Loucy (cell line): ENCODE results near the gene TIA1.
"Not testable (repeated sequence)": the region's sequence is repeated elsewhere in the genome, so short reads cannot be mapped to it uniquely, and the experiment has no call there.

Experiments used
- H2AFZ ChIP-seq: fragments of 200-600 bp; sonication (generic); 2 replicates; pipeline ENCODE4 v1.6.0; 2016; ENCODE audit warnings: antibody characterized with exemption, mild to moderate bottlenecking, low read length, moderate library complexity
- H3F3A ChIP-seq: fragments of 200-600 bp; 2 replicates; pipeline ENCODE4 v1.6.0; 2016; ENCODE audit warnings: antibody characterized with exemption, low read depth, mild to moderate bottlenecking
- H3K27me3 ChIP-seq: fragments of 200-600 bp; sonication (generic); 2 replicates; pipeline ENCODE4 v1.6.1; 2014; ENCODE audit warnings: low read length, mild to moderate bottlenecking; ENCODE audit not compliant: insufficient read depth, poor library complexity, severe bottlenecking
- H3K36me3 ChIP-seq: fragments of 200-600 bp; sonication (generic); 2 replicates; pipeline ENCODE4 v1.6.1; 2016; ENCODE audit warnings: low read length; ENCODE audit not compliant: insufficient read depth
- H3K4me1 ChIP-seq: fragments of 200-600 bp; sonication (generic); 2 replicates; pipeline ENCODE4 v1.5.1; 2014; ENCODE audit warnings: low read length, mild to moderate bottlenecking; ENCODE audit not compliant: insufficient read depth, poor library complexity, severe bottlenecking
- H3K4me2 ChIP-seq: fragments of 200-600 bp; sonication (generic); 2 replicates; pipeline ENCODE4 v1.6.0; 2014; ENCODE audit warnings: antibody characterized with exemption, low read length, low read depth, mild to moderate bottlenecking; ENCODE audit not compliant: poor library complexity, severe bottlenecking
- H3K4me3 ChIP-seq: fragments of 200-600 bp; sonication (generic); 2 replicates; pipeline ENCODE4 v1.5.1; 2014; ENCODE audit warnings: low read length, mild to moderate bottlenecking, mixed read lengths; ENCODE audit not compliant: poor library complexity, severe bottlenecking
- H3K79me2 ChIP-seq: fragments of 200-600 bp; sonication (generic); 2 replicates; pipeline ENCODE4 v1.6.1; 2014; ENCODE audit warnings: low read length; ENCODE audit not compliant: insufficient read depth
- H3K9ac ChIP-seq: fragments of 200-600 bp; sonication (generic); 2 replicates; pipeline ENCODE4 v1.6.0; 2014; ENCODE audit warnings: mild to moderate bottlenecking, low read depth, low read length, moderate library complexity; ENCODE audit not compliant: poor library complexity, severe bottlenecking
- H3K9me2 ChIP-seq: fragments of 200-600 bp; sonication (generic); replicated peaks from 2 replicates; pipeline ENCODE4 v1.6.1; 2016; ENCODE audit warnings: low read depth, low read length, mixed read lengths
- H3K9me3 ChIP-seq: fragments of 200-600 bp; sonication (generic); 2 replicates; pipeline ENCODE4 v1.6.1; 2014; ENCODE audit warnings: mild to moderate bottlenecking, antibody characterized with exemption, low read length, low read depth; ENCODE audit not compliant: insufficient read depth
- H4K20me1 ChIP-seq: fragments of 200-600 bp; sonication (generic); 2 replicates; pipeline ENCODE4 v1.6.0; 2014; ENCODE audit warnings: antibody characterized with exemption, low read length, mild to moderate bottlenecking; ENCODE audit not compliant: insufficient read depth, poor library complexity, severe bottlenecking
- CTCF ChIP-seq: fragments of 200-600 bp; sonication (generic); conservative IDR thresholded peaks from 2 replicates; pipeline ENCODE4 v1.5.1; 2014; ENCODE audit warnings: mild to moderate bottlenecking, antibody characterized with exemption, low read length
- EZH2phosphoT487 ChIP-seq: fragments of 200-600 bp; IDR thresholded peaks from 2 replicates; pipeline ENCODE4 v1.6.1; 2018; ENCODE audit warnings: antibody characterized with exemption, mild to moderate bottlenecking, moderate library complexity, borderline replicate concordance

The TIA1 gene

GRCh38 chr2:70233926-70234325 is 14.5 kb downstream of the TIA1 start:
- peaks cover 55% of the 10 kb centered on the region for H3K79me2 ChIP-seq
- H3K36me3 ChIP-seq: peaks cover 75% of the 10 kb centered on the region
- no peak overlapping the region for H3K9ac ChIP-seq
- H4K20me1 ChIP-seq: peaks cover 61% of the 10 kb centered on the region
- no peak for TF ChIP-seq EZH2phosphoT487
- TF ChIP-seq CTCF: no peak
- H2AFZ ChIP-seq: no peak overlapping the region
- no peak overlapping the region for H3K4me2 ChIP-seq
- no peaks in the 10 kb centered on the region for H3F3A ChIP-seq
- no peaks in the 10 kb centered on the region for H3K9me3 ChIP-seq
- no peak overlapping the region for H3K4me3 ChIP-seq
- H3K9me2 ChIP-seq: no peaks in the 10 kb centered on the region
- no peaks in the 10 kb centered on the region for H3K27me3 ChIP-seq
- no peaks in the 10 kb centered on the region for H3K4me1 ChIP-seq

GRCh38 chr2:70226781-70227180 is 21.6 kb downstream of the TIA1 start:
- H4K20me1 ChIP-seq: peaks cover 39% of the 10 kb centered on the region
- H3K9me2 ChIP-seq: no peaks in the 10 kb centered on the region
- H3K27me3 ChIP-seq: no peaks in the 10 kb centered on the region
- H3K79me2 ChIP-seq: peaks cover 28% of the 10 kb centered on the region
- no peak overlapping the region for H3K4me2 ChIP-seq
- H3K9ac ChIP-seq: no peak overlapping the region
- TF ChIP-seq EZH2phosphoT487 (no peak), CTCF (no peak)
- no peaks in the 10 kb centered on the region for H3K9me3 ChIP-seq
- no peak overlapping the region for H3K4me3 ChIP-seq
- H2AFZ ChIP-seq: no peak overlapping the region
- H3K36me3 ChIP-seq: peaks cover 94% of the 10 kb centered on the region
- no peaks in the 10 kb centered on the region for H3F3A ChIP-seq
- peaks cover 12% of the 10 kb centered on the region for H3K4me1 ChIP-seq

- not testable (repeated sequence) for H3K27me3 ChIP-seq, H3K9me2 ChIP-seq, H3K4me2 ChIP-seq, H2AFZ ChIP-seq, H3K4me3 ChIP-seq, H3K9ac ChIP-seq, H3F3A ChIP-seq, H3K9me3 ChIP-seq
- Histone ChIP-seq H3K36me3 (peaks cover 95% of the 10 kb centered on the region), H4K20me1 (peaks cover 22% of the 10 kb centered on the region), H3K79me2 (peaks cover 19% of the 10 kb centered on the region), H3K4me1 (peaks cover 12% of the 10 kb centered on the region)
Observed at GRCh38 chr2:70223305-70223704, 25.1 kb downstream of the TIA1 start.

GRCh38 chr2:70214953-70215549 is 33.4 kb downstream of the TIA1 start:
- H3K4me1 ChIP-seq: no peaks in the 10 kb centered on the region
- no peak for TF ChIP-seq EZH2phosphoT487
- H2AFZ ChIP-seq: no peak overlapping the region
- no peaks in the 10 kb centered on the region for H3F3A ChIP-seq
- H3K4me2 ChIP-seq: no peak overlapping the region
- H3K4me3 ChIP-seq: no peak overlapping the region
- H3K9ac ChIP-seq: no peak overlapping the region
- no peaks in the 10 kb centered on the region for H3K9me3 ChIP-seq
- H4K20me1 ChIP-seq: peaks cover 4% of the 10 kb centered on the region
- H3K79me2 ChIP-seq: no peaks in the 10 kb centered on the region
- no peaks in the 10 kb centered on the region for H3K9me2 ChIP-seq
- no peaks in the 10 kb centered on the region for H3K27me3 ChIP-seq
- peaks cover 78% of the 10 kb centered on the region for H3K36me3 ChIP-seq
